Dermis blood vessel endothelial cell (primary cell): Measurements from ENCODE around the gene TMPRSS2. TPM values are rescaled to one million over a fixed set of nuclear protein-coding genes. Genes with fewer than 3 reads are reported as not detected.

ENCODE experiments used
- DNase-seq: peaks from one replicate; pipeline ENCODE4 v3.0.0; 2010
- total RNA-seq: library from RNA; depleted of rRNA; stranded (reverse); fragments of >200 nt; gene quantifications from 2 replicates; pipeline ENCODE4 v1.2.3, GENCODE V29; 2014

The TMPRSS2 gene
- total RNA-seq, 1 donor from 2014 or later, result not detected

GRCh38 chr21:41446586-41446985, 61.4 kb downstream of the TMPRSS2 start:
- no peak for DNase-seq

DNA sequence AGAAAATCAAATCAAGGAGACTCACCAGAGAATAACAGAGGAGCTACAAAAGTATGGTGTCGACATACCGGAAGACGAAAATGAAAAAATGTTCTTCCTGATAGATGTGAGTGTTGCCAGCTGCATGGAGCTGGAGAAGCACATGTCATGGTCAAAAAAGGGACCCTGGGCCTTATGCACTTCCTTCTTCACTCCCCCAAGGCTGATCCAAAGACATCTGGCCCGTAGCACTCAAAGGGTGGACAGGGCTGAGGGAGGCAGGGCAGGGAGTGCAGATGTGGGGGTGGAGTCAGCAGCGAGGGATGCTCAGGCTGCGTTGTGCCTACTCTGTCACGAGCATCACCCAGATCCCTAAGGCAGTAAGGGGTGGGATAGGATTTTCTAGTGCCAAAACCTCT, 62.5 kb downstream of the TMPRSS2 start:
- DNase-seq, result no peak

DNA sequence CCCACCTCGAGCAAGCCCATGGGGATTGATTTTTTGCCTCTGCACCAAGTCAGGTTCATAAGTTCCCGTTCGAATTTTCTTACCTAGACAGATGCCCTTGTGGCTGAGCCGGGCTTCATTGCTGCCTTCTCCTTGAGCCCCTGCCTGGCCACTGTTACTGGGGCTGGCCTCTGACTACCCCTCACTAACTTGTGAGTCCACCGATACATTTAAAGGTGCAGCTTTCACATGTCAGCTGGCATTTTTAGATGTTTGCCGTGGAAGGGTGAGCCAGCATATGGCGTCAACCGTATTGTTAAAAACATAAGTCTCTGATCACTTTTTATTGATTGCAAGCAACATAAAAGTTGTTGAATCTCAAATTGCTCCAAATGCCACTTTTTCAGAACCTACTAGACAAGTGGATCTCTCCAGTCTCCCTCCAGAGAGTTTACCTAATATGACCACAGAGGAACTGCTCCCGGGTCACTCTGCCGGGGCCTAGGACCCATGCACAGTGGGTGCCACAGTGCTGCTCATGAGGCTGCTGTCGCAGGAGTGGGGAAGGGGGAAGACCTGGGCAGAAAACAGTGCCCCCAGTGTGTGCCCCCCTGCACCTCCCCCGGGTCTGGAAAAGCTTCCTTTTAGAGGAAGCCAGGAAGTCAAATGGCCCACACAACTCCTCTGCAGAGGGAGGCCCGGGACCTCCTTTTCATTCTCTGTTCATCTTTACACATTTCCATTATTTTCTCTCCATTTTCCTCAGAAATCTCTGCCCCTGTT, 63.1 kb downstream of the TMPRSS2 start:
- no peak for DNase-seq

DNA sequence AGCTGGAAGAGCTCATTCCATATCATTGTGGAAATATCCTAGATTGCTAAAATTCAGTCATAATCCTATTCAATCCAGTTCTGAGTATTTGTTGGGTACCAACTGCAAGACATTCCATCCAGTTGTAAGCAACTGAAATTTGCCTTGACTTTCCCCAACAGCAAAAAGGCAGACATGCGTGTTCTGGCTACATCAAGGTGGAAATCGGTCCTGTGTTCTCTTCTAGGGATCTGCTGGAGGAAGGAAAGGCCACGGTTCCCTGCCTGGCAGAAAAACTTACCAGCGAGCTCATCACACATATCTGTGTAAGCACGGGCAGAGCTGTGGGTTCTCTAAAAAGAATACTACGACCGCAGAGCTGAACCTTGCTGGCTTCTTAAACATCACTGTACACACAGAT, 64.4 kb downstream of the TMPRSS2 start:
- DNase-seq, result no peak

- DNase-seq, result peak; percentile 11
Observed at GRCh38 chr21:41442481-41443186, 65.3 kb downstream of the TMPRSS2 start.

DNA sequence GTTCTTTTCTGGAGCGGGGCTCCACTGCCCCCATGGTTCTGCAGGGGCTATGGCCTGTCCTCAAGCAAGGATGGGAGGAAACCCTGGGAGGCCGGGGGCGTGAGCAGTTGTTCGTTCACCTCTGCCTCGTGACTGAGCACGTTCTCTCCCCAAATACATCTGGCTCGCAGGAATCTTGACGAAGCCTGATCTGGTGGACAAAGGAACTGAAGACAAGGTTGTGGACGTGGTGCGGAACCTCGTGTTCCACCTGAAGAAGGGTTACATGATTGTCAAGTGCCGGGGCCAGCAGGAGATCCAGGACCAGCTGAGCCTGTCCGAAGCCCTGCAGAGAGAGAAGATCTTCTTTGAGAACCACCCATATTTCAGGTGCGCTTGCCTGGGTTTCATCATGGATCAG, 66.4 kb downstream of the TMPRSS2 start:
- DNase-seq, result no peak

GRCh38 chr21:41439248-41439647, 68.7 kb downstream of the TMPRSS2 start:
- no peak for DNase-seq

- DNase-seq, result no peak
Observed at GRCh38 chr21:41438425-41439113, 69.4 kb downstream of the TMPRSS2 start.

GRCh38 chr21:41437729-41438128, 70.2 kb downstream of the TMPRSS2 start:
- no peak for DNase-seq

GRCh38 chr21:41435706-41436105, 72.3 kb downstream of the TMPRSS2 start:
- DNase-seq, result no peak

DNA sequence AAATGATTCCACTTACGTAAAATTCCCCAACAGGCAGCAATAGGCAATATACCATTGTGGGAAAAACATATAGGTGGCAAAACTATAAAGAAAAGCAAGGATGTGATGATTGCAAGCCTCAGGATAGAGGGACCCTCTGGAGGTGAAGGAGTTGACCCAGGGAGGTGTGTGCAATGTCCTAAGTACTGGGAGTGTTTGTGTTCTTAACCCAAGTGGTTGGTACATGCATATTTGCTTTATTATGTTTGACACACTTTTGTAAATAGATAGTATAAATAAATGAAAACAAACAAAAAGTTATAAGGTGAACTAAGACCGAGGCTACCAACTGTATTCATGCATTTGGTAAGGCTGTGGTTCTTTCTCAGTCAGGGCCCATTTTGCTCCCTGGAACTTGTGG, 74.4 kb downstream of the TMPRSS2 start:
- DNase-seq, result no peak

DNA sequence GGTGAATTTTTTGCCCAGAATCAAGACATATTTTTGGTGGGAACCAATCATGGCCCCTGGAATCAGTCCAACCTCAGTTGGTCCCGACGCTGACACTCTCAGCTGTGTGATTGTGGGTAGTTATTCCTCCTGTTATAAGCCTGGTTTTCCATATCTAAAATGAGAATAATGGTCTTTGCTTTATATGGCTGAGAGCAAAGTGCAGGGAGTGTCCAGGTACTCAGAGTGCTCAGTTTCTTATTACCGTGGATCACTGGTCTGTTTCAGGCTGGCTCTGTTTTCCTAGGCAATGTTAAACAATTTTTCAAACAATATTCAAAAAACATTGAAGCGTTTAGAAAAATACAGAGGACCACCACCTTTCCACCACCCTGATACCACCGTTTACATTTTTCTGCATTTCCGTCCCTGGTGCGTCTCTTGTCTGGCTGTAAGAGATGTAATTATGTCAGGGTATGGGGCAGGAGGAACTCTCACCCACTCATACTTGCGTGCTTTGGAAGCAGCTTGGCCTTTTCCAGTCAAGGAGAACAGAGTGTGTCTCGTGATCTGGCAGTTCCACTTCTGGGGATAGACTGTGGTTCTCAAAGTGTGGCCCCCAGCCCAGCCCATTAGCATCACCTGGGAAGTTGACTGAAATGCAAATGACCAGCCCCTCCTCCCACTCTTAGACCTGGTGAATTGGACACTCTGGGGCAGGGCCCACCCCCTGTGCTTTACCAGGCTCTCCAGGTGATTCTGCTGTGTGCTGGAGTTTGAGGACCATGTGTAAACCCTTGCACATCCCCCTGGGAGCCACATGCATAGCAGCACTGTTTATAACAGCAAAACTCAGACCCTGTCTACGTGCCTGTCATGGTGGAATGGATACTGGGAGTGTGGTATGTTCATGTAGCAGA, 75.1 kb downstream of the TMPRSS2 start:
- DNase-seq, result no peak

- no peak for DNase-seq
Observed at GRCh38 chr21:41431788-41432548, 76.0 kb downstream of the TMPRSS2 start.

GRCh38 chr21:41429925-41430491, 78.0 kb downstream of the TMPRSS2 start:
- no peak for DNase-seq

DNA sequence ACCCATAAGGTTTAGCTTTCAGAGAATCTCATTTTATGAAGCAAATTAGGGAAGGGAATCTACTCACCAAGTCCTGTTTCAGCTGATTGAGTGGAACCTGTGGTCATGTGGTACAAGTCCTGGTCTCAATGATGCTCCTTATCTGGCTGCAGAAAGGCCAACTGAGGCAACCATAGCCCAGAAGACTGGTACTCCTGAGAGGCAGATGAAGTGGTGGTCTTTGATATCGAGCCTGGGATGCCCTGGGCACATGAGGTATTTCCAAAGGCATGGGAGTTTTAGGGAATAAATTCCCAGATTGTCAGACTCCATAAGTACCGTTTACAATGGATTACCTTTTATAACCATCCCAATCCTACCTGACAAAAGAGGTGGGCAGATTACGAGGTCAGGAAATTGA, 78.7 kb downstream of the TMPRSS2 start:
- no peak for DNase-seq

- no peak for DNase-seq
Observed at GRCh38 chr21:41428847-41429246, 79.1 kb downstream of the TMPRSS2 start.

GRCh38 chr21:41428311-41428710, 79.6 kb downstream of the TMPRSS2 start:
- DNase-seq, result no peak

DNA sequence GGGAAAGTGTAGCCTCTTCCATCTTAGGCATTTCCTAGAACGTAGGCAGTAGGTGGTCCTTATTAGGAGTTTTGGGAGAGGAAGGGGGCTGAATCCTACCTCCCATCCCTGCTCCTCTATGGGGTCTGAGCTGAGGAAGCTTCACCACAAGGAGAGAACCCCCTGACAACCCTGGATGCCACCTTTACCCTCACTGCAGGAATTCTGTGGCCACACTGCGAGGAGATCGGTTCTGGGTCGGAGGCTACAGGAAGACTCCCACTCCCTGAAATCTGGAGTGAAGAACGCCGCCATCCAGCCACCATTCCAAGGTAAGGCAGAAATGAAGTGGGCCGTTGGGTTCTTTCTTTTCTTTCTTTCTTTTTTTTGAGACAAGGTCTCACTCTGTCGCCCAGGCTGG, 80.4 kb downstream of the TMPRSS2 start:
- no peak for DNase-seq

GRCh38 chr21:41426676-41427404, 81.1 kb downstream of the TMPRSS2 start:
- no peak for DNase-seq

DNA sequence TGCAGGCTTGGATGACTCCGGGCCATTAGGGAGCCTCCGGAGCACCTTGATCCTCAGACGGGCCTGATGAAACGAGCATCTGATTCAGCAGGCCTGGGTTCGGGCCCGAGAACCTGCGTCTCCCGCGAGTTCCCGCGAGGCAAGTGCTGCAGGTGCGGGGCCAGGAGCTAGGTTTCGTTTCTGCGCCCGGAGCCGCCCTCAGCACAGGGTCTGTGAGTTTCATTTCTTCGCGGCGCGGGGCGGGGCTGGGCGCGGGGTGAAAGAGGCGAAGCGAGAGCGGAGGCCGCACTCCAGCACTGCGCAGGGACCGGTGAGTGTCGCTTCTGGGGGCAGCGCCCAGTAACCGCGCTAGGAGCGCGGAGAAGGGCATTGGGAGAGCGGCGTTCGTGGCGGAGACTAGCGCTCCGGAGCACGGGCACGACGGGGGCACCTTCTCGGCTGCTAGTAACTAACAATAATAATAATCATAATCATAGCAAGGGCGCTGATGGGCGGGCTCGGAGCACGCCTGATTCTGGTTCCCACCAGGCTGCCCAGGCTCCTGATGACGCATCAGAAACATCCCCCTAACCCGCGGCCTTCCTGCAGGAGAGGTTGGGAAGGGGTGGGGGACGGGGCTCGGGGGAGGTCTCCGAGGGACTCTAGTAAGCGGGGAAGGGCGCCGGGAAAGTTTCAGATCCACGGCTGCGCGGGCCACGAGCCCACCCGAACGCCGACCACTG, 81.8 kb downstream of the TMPRSS2 start, which contains the start of gene MX1:
MX1 (plus strand) TSS at position 286 of the 722 bp plus-strand sequence. CDS start 5,832 bp downstream, outside the sequence.
- DNase-seq, result peak; percentile 58
